GM21367 (cell line): Measurements from ENCODE around the gene YIPF1.
"Not testable (repeated sequence)": the region's sequence is repeated elsewhere in the genome, so short reads cannot be mapped to it uniquely, and the experiment has no call there.

Experiments used
- ATAC-seq: cut with Tn5 transposase; IDR thresholded peaks from one replicate; pipeline ENCODE4 v1.9.1; 2021; ENCODE audit not compliant: unreplicated experiment

Gene YIPF1

DNA sequence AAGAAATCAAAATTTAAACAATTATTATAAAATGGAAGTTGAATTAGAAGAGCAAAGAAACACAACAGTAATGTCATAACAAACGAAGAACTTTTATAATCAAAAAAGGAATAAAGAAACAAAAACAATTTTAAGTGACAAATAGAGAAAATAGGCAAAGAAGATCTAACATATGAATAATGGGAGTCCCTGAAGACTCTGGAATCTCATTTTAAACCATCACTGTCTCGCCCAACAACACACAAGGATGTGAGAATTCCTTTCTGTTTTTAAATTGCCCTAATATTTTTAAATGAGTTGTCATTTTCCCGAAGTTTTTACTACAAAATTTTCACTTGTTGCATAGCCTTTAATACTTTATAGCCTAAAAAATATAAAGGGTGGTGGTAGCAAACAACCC is 47.2 kb downstream of the YIPF1 start:
- no peak for ATAC-seq

DNA sequence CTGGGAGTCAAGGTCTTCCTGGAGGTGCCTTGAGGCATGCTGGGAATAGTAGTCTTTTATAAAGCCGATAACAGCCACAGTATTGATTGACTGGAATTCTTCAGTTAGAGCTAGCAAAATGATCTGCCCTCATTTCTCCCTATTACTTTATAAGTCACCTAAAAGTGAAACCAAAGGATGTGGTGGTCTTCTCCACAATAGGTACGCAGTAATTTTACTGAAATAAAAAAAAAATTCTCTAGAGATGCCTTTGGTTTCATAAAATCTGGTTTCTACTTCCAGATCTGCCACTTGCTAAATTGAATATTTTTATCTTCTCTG is 51.0 kb downstream of the YIPF1 start:
- no peak for ATAC-seq

DNA sequence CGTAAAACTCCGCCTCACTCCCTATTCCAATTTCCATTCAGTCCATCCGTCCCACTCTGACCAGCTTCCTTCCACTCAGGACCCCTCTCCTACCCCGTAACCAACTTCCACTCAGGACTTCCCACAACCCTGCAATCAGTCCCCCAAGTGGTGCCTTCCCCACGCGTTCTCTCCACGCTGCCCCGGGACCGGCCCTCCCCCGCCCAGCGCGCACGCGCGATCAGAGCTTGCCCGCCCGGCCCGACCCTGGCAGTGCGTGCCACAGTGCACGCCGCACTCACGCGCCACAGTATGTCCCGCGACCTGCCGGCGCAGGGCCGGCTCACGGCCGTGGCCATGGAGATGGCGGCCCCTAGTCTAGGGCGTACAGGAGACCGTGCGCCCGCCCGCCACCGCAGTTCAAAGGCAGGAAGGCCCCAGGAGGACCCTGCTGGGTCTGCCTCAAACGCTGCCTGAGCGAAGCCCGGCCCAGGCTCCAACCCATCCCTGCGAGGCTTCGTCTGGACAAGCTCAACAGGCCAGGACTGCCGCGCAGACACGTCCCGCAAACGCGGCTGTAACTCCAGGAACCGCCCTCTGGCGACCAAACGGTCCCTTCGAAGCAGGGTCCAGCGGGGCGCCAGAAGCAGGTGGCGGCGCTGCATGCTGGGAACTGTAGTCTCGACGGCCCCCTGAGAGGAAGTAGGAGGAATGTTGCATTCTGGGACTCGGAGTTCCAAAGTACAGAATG is 51.5 kb downstream of the YIPF1 start, which contains the start of gene NDC1:
Gene NDC1, minus strand, starts transcription at position 373 of the 730 bp plus-strand sequence. Its CDS starts 35 bp downstream, at position 338.
- ATAC-seq = peak; percentile 82

DNA sequence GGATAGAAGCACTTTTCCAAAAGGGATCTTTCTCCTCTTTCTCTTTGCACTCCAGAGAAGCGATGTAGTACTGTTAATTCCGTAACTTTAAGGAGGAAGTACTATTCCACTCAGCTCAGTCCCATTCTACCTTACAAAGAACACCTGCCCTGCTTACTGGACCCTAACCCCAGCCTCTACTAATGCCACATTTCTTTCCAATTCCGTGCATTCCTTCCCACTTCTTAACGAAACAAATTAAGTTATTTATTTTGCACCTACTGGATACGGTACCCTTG is 52.0 kb downstream of the YIPF1 start:
- no peak for ATAC-seq

DNA sequence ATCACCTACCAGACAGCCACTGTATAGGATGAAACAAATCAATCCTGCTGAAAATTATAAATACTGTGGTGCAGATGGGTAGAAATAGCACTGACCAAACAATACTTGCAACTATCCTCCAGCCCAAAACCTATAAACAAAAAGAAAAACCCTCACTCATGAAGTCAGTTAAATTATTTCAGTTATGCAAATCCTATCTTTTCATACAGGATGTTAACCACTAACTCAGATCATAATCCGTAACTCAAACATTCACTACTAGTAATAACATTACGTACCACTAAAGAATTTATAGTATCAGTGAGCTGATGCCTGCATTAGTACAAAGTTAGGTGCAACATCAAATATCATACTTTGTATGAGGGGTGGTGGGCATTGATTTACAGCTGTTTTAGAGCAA is 54.1 kb downstream of the YIPF1 start:
- ATAC-seq = no peak

DNA sequence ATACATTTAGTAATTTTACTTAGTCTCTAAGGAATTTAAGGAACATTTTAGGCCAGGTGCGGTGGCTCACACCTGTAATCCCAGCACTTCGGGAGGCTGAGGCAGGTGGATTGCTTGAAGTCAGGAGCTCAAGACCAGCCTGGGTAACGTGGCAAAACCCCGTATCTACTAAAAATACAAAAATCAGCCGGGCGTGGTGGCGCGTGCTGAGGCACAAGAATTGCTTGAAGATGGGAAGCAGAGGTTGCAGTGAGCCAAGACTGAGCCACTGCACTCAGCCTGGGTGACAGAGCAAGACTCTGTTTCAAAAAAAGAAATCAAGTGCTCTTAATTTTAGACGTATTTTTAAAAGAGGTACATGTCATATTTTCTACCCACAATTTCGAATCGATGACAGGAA is 54.8 kb downstream of the YIPF1 start:
- ATAC-seq = no peak

DNA sequence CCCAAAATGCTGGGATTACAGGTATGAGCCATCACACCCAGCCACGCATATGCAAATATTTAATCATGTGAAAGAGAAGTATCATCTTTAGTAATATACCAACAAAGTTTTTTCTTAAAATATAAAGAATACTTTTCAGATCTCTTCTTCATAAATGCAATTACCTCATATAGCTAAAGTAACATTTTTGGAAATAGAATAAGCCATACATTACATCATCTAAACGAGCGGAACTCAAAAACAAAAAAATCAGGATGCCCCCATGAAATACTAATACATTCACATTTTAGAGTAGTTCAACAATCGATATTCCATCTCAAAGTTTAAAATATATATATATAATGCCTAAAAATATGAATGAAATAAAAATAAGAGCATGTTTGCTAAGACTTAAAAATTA is 56.2 kb downstream of the YIPF1 start:
- ATAC-seq = no peak

DNA sequence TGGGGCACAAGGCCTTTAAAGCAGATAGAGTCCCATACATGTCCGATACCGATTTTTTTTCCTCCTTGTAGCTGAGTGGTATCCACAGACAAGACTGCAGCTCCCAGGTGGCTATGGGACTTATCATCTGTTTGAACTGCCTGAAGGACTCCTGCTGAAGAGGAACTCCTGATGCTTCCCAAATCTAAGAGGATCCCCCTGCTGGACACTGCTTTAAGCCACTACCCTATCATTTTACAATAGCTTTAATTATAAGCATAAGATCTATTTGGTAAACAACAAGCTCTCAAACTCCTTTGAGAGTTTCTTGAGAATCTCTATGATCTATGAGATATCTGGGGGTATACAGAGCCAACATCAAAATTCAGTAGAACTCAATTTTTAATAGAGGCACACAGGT is 63.2 kb downstream of the YIPF1 start:
- no peak for ATAC-seq

DNA sequence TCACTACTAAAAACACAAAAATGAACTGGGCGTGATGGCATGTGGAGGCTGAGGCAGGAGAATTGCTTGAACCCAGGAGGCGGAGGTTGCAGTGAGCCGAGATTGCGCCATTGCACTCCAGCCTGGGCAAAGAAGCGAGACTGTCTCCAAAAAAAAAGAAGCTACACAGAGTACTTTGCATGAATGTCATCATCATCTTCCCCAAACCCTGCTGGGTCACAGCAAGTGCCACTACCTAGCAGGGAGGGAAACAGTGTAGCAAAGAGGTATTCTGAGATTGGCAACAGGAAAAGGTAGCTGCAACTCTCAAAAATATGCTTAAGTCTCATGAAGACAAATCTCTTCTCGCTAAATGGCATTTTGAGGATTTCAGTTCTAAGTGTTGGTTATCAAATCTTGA is 64.3 kb downstream of the YIPF1 start:
- ATAC-seq = no peak

DNA sequence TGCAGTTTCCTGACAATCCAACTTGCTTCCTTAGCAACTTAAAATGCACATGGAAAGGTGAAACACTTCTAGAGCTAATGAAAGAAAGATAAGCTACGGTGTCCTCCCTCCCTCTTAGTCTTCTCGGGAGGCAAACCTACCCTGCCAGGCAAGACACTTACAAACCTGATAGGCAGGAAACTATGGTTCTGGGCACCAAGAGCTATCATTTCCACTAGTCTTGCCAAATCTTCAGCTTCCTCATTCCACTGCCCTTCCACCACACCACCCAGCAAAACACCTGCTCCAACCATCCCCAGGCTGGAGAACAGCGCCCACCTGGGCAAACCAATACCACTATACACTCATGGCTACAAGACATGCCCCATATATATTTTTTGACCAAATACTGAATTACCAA is 66.7 kb downstream of the YIPF1 start:
- ATAC-seq = no peak

DNA sequence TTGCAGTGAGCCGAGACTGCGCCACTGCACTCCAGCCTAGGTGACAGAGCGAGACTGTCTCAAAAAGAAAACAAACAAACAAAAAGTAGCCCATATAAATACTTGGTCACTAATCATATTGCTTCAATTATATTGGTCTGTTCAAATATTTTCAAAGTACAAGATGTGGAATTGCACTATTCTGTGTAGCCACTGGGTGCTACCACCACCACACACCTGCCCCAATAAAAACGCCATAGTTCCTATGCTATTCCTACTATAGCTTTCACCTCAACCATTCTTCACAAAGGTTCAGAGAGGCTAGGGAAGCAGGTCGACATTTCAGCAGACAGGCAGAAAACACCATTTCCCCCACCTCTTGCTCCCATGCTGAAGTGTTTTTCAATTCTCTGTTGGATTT is 68.2 kb downstream of the YIPF1 start:
- ATAC-seq = no peak

DNA sequence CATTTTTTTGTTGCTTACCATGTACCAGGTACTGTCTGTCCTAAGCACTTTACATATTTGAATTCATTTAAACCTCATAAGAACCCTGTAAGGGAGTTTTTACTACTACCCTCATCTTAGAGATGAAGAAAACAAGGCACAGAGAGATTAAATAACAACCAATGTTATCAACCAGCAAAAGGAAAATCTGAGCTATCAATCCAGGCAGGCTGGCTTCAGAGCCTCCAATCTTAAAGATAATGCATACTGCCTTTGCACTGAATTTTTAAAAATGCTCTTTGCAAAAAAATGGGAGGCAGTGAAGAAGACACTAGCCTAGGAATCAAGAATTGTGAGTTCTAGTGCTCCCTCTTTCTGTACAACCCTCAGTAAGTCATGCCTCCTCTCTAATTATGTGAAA is 70.2 kb downstream of the YIPF1 start:
- no peak for ATAC-seq

DNA sequence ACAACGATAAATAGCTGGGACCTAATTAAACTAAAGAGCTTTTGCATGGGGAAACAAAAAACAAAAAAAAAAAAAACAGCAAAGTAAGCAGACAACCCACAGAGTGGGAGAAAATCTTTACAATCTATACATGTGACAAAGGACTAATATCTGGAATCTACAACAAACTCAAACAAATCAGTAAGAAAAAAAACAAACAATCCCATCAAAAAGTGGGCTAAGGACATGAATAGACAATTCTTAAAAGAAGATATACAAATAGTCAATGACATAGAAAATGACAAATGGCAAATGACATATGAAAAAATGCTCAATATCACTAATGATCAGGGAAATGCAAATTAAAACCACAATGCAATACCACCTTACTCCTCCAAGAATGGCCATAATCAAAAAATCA is 73.0 kb downstream of the YIPF1 start:
- not testable (repeated sequence) for ATAC-seq

DNA sequence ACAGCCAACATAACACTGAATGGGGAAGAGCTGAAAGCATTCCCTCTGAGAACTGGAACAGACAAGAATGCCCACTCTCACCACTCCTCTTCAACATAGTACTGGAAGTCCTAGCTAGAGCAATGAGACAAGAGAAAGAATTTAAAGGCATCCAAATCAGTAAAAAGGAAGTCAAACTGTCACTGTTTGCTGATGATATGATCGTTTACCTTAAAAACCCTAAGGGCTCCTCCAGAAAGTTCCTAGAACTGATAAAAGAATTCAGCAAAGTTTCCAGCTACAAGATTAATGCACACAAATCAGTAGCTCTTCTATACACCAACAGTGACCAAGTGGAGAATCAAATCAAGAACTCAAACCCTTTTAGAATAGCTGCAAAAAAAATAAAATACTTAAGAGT is 74.1 kb downstream of the YIPF1 start:
- ATAC-seq = not testable (repeated sequence)

DNA sequence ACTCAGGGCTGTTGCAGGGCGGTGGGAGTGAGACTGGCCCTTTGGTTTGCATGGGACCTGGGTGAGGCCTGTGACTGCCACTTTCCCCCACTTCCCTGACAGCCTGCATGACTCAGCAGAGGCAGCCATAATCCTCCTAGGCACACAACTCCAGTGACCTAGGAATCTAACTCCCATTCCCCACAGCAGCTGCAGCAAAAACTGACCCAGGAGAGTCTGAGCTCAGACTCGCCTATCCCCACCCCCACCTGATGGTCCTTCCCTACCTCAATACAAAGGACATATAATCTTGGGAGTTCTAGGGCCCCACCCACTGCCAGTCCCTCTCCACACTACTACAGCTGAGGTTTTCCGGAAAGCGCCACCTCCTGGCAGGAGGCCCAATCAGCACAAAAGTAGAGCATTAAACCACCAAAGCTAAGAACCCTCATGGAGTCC is 78.2 kb downstream of the YIPF1 start:
- ATAC-seq = no peak

DNA sequence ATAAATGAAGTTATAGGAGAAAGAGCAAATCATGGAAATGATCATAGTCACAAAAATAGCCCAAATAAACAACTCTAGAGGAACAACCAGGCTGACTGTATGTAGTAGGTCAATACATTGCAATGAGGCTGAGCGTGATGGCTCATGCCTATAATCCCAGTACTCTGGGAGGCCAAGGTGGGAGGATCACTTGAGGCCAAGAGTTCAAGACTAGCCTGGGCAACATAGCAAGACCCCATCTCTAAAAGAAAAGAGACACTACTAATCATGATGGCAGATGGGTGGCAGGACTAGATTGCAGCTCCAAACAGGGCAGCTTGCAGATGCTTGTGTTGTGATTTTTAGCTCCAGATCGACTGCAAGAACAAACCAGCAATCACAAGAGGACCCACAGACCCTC is 79.1 kb downstream of the YIPF1 start:
- no peak for ATAC-seq

DNA sequence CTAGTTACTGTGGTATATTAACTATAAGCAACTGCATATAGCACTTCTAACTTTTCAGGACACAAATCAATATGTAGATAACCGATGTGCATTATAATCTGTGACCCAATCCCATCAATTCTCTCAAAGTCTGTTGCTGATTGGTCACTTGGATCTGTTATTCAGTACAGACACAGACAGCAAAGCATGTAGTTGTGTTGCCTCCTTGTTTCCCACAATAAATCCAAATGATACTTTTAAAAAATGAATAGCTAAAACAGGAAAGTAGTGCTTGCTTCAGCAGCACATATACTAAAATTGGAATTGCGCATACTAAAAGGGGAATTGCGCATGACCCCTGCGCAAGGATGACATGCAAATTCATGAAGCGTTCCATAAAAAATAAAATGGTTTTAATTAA is 79.6 kb downstream of the YIPF1 start:
- ATAC-seq = no peak

DNA sequence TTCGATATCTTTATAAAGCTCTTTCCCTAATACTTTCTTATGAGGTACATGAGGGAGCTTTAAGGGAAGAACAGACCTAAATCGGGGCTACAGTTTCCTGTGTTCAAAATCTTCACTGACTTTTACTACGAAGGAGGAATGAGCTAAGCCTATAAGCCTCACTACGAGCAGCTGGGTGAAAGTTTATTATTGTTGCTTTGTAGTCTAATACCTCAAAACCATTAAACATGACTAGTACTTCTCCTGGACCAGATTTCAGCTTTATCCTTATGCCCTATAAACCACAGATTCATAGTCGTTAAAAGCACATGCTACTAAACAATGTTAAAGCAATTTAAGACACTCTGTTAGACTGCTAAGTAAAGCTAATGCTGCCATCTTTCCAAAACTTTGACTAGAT is 81.7 kb downstream of the YIPF1 start:
- ATAC-seq = no peak

DNA sequence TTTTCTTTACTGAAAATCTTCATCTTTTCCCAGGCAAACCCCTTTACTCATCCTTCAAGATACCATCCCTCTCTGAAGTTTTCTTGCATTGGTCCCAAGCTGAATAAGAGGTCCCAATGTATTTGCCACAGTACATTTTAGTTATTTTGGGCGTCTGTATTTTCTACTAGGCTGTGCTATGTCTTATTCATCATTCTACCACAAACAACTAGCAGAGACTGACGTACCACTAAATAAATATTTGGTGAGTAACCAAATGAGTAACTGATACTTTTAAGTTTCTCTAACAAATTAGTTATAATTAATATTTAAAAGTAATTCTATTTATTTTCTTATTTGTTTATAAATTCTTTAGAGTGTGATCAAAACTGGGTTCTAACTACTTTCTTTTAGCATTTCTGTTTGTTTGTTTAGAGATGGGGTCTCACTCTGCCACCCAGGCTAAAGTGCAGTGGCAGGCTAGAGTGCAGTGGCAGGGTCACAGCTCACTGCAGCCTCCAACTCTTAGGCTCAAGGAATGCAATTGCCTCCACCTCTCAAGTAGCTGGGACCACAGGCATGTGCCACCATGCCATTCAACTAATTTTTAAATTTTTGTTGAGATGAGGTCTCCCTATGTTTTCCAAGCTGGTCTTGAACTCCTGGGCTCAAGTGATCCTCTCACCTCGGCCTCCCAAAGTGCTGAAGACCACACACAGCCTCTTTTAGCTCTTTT is 84.6 kb downstream of the YIPF1 start:
- no peak for ATAC-seq

DNA sequence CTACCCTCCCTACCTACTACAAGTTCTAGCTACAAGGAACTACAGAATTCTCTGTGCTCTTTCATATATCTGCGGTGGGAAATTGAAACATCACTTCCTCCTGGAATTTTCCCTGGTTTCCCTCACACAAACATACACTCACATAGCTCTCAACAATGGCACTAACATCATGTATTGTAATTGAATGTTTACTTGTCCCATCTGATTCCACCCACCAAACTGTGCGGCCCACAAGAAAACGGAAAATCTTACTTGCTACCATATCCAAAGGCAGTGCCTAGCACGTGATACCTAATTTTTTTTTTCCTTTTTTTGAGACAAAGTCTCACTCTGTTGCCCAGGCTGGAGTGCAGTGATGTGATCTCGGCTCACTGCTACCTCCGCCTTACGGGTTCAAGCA is 85.4 kb downstream of the YIPF1 start:
- ATAC-seq = no peak
